HG03280 (cell line): ENCODE results near the gene SMIM29.
"Not testable (repeated sequence)": the region's sequence is repeated elsewhere in the genome, so short reads cannot be mapped to it uniquely, and the experiment has no call there.

Experiments
- ATAC-seq: cut with Tn5 transposase; IDR thresholded peaks from one replicate; pipeline ENCODE4 v1.9.1; 2021; ENCODE audit warnings: mild to moderate bottlenecking, moderate library complexity; ENCODE audit not compliant: unreplicated experiment

The SMIM29 gene

GRCh38 chr6:34269658-34270341, 21.0 kb upstream of the SMIM29 start:
- ATAC-seq, result not testable (repeated sequence)

GRCh38 chr6:34269132-34269531, 20.3 kb upstream of the SMIM29 start:
- ATAC-seq, result not testable (repeated sequence)

- ATAC-seq, result no peak
Observed at GRCh38 chr6:34267746-34268145, 18.9 kb upstream of the SMIM29 start.

- ATAC-seq, result not testable (repeated sequence)
Observed at GRCh38 chr6:34263484-34263883, 14.7 kb upstream of the SMIM29 start.

- no peak for ATAC-seq
Observed at GRCh38 chr6:34260576-34261267, 11.9 kb upstream of the SMIM29 start.

GRCh38 chr6:34259529-34260069, 10.8 kb upstream of the SMIM29 start:
- ATAC-seq, result no peak

- ATAC-seq, result not testable (repeated sequence)
Observed at GRCh38 chr6:34252395-34252794, 3.6 kb upstream of the SMIM29 start.

GRCh38 chr6:34249469-34250261, 859 bp upstream of the SMIM29 start:
- ATAC-seq, result peak; percentile 33

GRCh38 chr6:34248198-34248726, 544 bp downstream of the SMIM29 start:
- ATAC-seq, result no peak

- no peak for ATAC-seq
Observed at GRCh38 chr6:34247481-34248197, 1.2 kb downstream of the SMIM29 start.

- no peak for ATAC-seq
Observed at GRCh38 chr6:34246563-34247391, 2.0 kb downstream of the SMIM29 start.

GRCh38 chr6:34246249-34246562, 2.6 kb downstream of the SMIM29 start:
- no peak for ATAC-seq

GRCh38 chr6:34245761-34246140, 3.1 kb downstream of the SMIM29 start:
- not testable (repeated sequence) for ATAC-seq

- not testable (repeated sequence) for ATAC-seq
Observed at GRCh38 chr6:34245032-34245760, 3.6 kb downstream of the SMIM29 start.

- ATAC-seq, result no peak
Observed at GRCh38 chr6:34243901-34244884, 4.6 kb downstream of the SMIM29 start.

- no peak for ATAC-seq
Observed at GRCh38 chr6:34243131-34243771, 5.6 kb downstream of the SMIM29 start.
